Esophagus muscularis mucosa (tissue), 4 donors: ENCODE measurements around the gene LGSN. TPM values are rescaled to one million over a fixed set of nuclear protein-coding genes. Genes with fewer than 3 reads are reported as not detected.
"Not testable (repeated sequence)": the region's sequence is repeated elsewhere in the genome, so short reads cannot be mapped to it uniquely, and the experiment has no call there.

ENCODE experiments used
- DNase-seq: peaks from one replicate; pipeline ENCODE4 v3.0.0-alpha.2; 2017; ENCODE audit errors: extremely low spot score
- H3K27ac ChIP-seq, 4 donors: fragments of 200-600 bp; sonication (generic); replicated peaks in 1 of 4; 1 replicate in 3 of 4; 2 replicates in 1 of 4; pipeline ENCODE4 v1.5.1; 2016 to 2019; ENCODE audit warnings: mild to moderate bottlenecking in 1 of 4
- H3K27me3 ChIP-seq, 4 donors: fragments of 200-600 bp; sonication (generic); one replicate each; pipeline versions ENCODE4 v1.5.1 to v1.6.0; 2016 to 2019
- H3K36me3 ChIP-seq, 4 donors: fragments of 200-600 bp; sonication (generic); one replicate each; pipeline ENCODE4 v1.5.1; 2016 to 2019
- H3K4me1 ChIP-seq, 4 donors: fragments of 200-600 bp; sonication (generic); one replicate each; pipeline ENCODE4 v1.5.1; 2016 to 2019
- H3K4me3 ChIP-seq, 4 donors: fragments of 200-600 bp; sonication (generic); 1 replicate in 2 of 4; 2 replicates in 2 of 4; pipeline ENCODE4 v1.5.1; 2016 to 2019; ENCODE audit warnings: mild to moderate bottlenecking in 4 of 4, moderate library complexity in 1 of 4
- H3K9me3 ChIP-seq, 4 donors: fragments of 200-600 bp; sonication (generic); 1 replicate in 3 of 4; 2 replicates in 1 of 4; pipeline ENCODE4 v1.5.1; 2016 to 2019
- CTCF ChIP-seq, 3 experiments: fragments of 200-600 bp in 2 of 3; fragments of 450-650 bp in 1 of 3; sonication (generic) in 2 of 3; IDR thresholded peaks; one replicate each; pipeline ENCODE4 v1.5.1; 2017 to 2019; ENCODE audit warnings: antibody characterized with exemption in 3 of 3, mild to moderate bottlenecking in 2 of 3, moderate library complexity in 1 of 3
- EP300 ChIP-seq: sonication (generic); formaldehyde crosslinking; IDR thresholded peaks from one replicate; pipeline ENCODE4 v1.6.1; 2017; ENCODE audit warnings: antibody characterized with exemption
- POLR2A ChIP-seq: fragments of 450-650 bp; IDR thresholded peaks from one replicate; pipeline ENCODE4 v1.6.1; 2017; ENCODE audit warnings: antibody characterized with exemption, moderate library complexity, mild to moderate bottlenecking, low read depth
- POLR2AphosphoS5 ChIP-seq, 2 donors: sonication (generic); formaldehyde crosslinking; IDR thresholded peaks; one replicate each; pipeline ENCODE4 v1.6.1; 2017; ENCODE audit warnings: antibody characterized with exemption in 2 of 2
- WGBS: methylation state at CpG from one replicate; pipeline ENCODE4 v1.1.5; 2018; 5-methylcytosine and 5-hydroxymethylcytosine counted together
- intact Hi-C: fragments of 100-400 bp; cut with DNase I; formaldehyde crosslinking; loops from one replicate; pipeline ENCODE4 v1.15.1; 2023
- total RNA-seq, 4 donors: library from RNA; depleted of rRNA; stranded (reverse); fragments of >200 nt; gene quantifications; one replicate each; pipeline versions ENCODE4 v1.1.0 to v1.2.1, GENCODE V29; 2016

The LGSN gene
- total RNA-seq, 4 donors from 2014 or later, result not detected

- no peak overlapping the region for H3K4me3 ChIP-seq
- H3K27me3 ChIP-seq, result no peaks in the 10 kb centered on the region
- TF ChIP-seq POLR2AphosphoS5 (IDR thresholded peaks at IDR 0.05) (no peak), CTCF (IDR thresholded peaks at IDR 0.05) (no peak), EP300 (no peak), POLR2A (no peak)
- intact Hi-C loops, result no loop called here
- H3K4me1 ChIP-seq, result no peaks in the 10 kb centered on the region
- no peaks in the 10 kb centered on the region for H3K9me3 ChIP-seq
- DNase-seq, result no peak
- 34% methylated on average over 2 of the region's 2 CpGs for WGBS
- H3K36me3 ChIP-seq, result no peaks in the 10 kb centered on the region
- no peak overlapping the region for H3K27ac ChIP-seq
Observed at GRCh38 chr6:63347599-63347998, 27.8 kb upstream of the LGSN start.

GRCh38 chr6:63346217-63346835, 26.5 kb upstream of the LGSN start:
- Histone ChIP-seq H3K4me1 (no peaks in the 10 kb centered on the region), H3K36me3 (no peaks in the 10 kb centered on the region), H3K4me3 (no peak overlapping the region), H3K27me3 (no peaks in the 10 kb centered on the region), H3K27ac (no peak overlapping the region), H3K9me3 (no peaks in the 10 kb centered on the region)
- intact Hi-C loops, result no loop called here
- TF ChIP-seq POLR2AphosphoS5 (IDR thresholded peaks at IDR 0.05) (no peak), EP300 (no peak), CTCF (IDR thresholded peaks at IDR 0.05) (no peak), POLR2A (no peak)
- DNase-seq, result no peak
- 84% methylated on average over 7 of the region's 7 CpGs for WGBS

GRCh38 chr6:63340351-63340750, 20.6 kb upstream of the LGSN start:
- Histone ChIP-seq H3K27me3 (no peaks in the 10 kb centered on the region), H3K4me3 (no peak overlapping the region), H3K36me3 (no peaks in the 10 kb centered on the region), H3K27ac (no peak overlapping the region), H3K4me1 (no peaks in the 10 kb centered on the region), H3K9me3 (peaks cover 0 to 18% (median 0%) of the 10 kb centered on the region in 4 donors)
- DNase-seq, result no peak
- intact Hi-C loops, result no loop called here
- TF ChIP-seq POLR2A, result no peak
- TF ChIP-seq EP300, result no peak
- TF ChIP-seq CTCF (IDR thresholded peaks at IDR 0.05), result no peak
- no peak for TF ChIP-seq POLR2AphosphoS5 (IDR thresholded peaks at IDR 0.05)

GRCh38 chr6:63334652-63335051, 14.9 kb upstream of the LGSN start:
- H3K9me3 ChIP-seq, H3K27ac ChIP-seq, intact Hi-C loops, H3K4me3 ChIP-seq, H3K36me3 ChIP-seq, H3K27me3 ChIP-seq, H3K4me1 ChIP-seq, DNase-seq: not testable (repeated sequence)
- 74% methylated on average over 2 of the region's 2 CpGs for WGBS

- WGBS, result 70% methylated on average over 2 of the region's 2 CpGs
- no peak for DNase-seq
- no peak overlapping the region for H3K27ac ChIP-seq
- no peaks in the 10 kb centered on the region for H3K27me3 ChIP-seq
- intact Hi-C loops, result no loop called here
- H3K36me3 ChIP-seq, result no peaks in the 10 kb centered on the region
- no peaks in the 10 kb centered on the region for H3K4me1 ChIP-seq
- no peak overlapping the region for H3K4me3 ChIP-seq
- TF ChIP-seq POLR2A (no peak), CTCF (IDR thresholded peaks at IDR 0.05) (no peak), POLR2AphosphoS5 (IDR thresholded peaks at IDR 0.05) (no peak), EP300 (no peak)
- H3K9me3 ChIP-seq, result no peaks in the 10 kb centered on the region
Observed at GRCh38 chr6:63333440-63333839, 13.7 kb upstream of the LGSN start.

GRCh38 chr6:63326630-63327029, 6.8 kb upstream of the LGSN start:
- DNase-seq, intact Hi-C loops, H3K27me3 ChIP-seq, H3K36me3 ChIP-seq, H3K4me1 ChIP-seq, H3K4me3 ChIP-seq, H3K27ac ChIP-seq: not testable (repeated sequence)
- H3K9me3 ChIP-seq, result peaks cover 0 to 10% (median 3%) of the 10 kb centered on the region in 4 donors
- WGBS, result no CpG with 5 or more reads among the region's 15 CpGs
